ENCODE measurements around the gene TEX44.

GRCh38 chr2:231565887-231566594, 26.6 kb upstream of the TEX44 start:
- TF ChIP-seq RAD21 (IDR thresholded peaks at IDR 0.05; ENCODE audit: low read depth) (no peak), EGR1 (IDR thresholded peaks at IDR 0.05) (no peak), FOXM1 (IDR thresholded peaks at IDR 0.05; ENCODE audit: borderline replicate concordance, low read depth) (no peak), REST (IDR thresholded peaks at IDR 0.05; ENCODE audit: low read depth) (no peak), EP300 (IDR thresholded peaks at IDR 0.05; ENCODE audit: borderline replicate concordance) (no peak)
